GM23338 (cell line): ENCODE data around the gene ELL2.

Source experiments
- EZH2 ChIP-seq: fragments of 200-600 bp; sonication (generic); IDR thresholded peaks from one replicate; pipeline ENCODE4 v1.8.0; 2017; ENCODE audit warnings: antibody characterized with exemption, mild to moderate bottlenecking, low read depth; ENCODE audit not compliant: unreplicated experiment
- EZH2phosphoT487 ChIP-seq: fragments of 200-600 bp; sonication (generic); IDR thresholded peaks from one replicate; pipeline ENCODE4 v1.8.1; 2018; ENCODE audit warnings: antibody characterized with exemption; ENCODE audit not compliant: unreplicated experiment
- JUNB ChIP-seq: IDR thresholded peaks from one replicate; pipeline ENCODE4 v1.6.1; 2016; ENCODE audit warnings: antibody characterized with exemption; ENCODE audit not compliant: unreplicated experiment
- NANOG ChIP-seq: IDR thresholded peaks from 2 replicates; pipeline ENCODE4 v1.6.1; 2016; ENCODE audit warnings: antibody characterized with exemption, borderline replicate concordance
- POLR2AphosphoS5 ChIP-seq: IDR thresholded peaks from 2 replicates; pipeline ENCODE4 v1.6.1; 2016; ENCODE audit warnings: antibody characterized with exemption, low read depth
- TF ChIP-seq, protein P1 (sequence below): IDR thresholded peaks from one replicate; pipeline ENCODE4 v1.6.1; 2018; ENCODE audit warnings: antibody characterized with exemption; ENCODE audit not compliant: unreplicated experiment
- TF ChIP-seq, protein P2 (sequence below), 2 experiments: fragments of 200-600 bp in 1 of 2; sonication (generic) in 1 of 2; conservative IDR thresholded peaks; 2 replicates each; pipeline versions ENCODE4 v1.5.1 to v1.6.1; 2016 to 2017; ENCODE audit warnings: antibody characterized with exemption in 2 of 2, low read depth in 2 of 2, mild to moderate bottlenecking in 2 of 2, moderate library complexity in 1 of 2

- TF ChIP-seq POLR2AphosphoS5 (no peak), EZH2phosphoT487 (no peak), EZH2 (no peak), JUNB (no peak), NANOG (no peak)
- TF ChIP-seq, protein P1, sequence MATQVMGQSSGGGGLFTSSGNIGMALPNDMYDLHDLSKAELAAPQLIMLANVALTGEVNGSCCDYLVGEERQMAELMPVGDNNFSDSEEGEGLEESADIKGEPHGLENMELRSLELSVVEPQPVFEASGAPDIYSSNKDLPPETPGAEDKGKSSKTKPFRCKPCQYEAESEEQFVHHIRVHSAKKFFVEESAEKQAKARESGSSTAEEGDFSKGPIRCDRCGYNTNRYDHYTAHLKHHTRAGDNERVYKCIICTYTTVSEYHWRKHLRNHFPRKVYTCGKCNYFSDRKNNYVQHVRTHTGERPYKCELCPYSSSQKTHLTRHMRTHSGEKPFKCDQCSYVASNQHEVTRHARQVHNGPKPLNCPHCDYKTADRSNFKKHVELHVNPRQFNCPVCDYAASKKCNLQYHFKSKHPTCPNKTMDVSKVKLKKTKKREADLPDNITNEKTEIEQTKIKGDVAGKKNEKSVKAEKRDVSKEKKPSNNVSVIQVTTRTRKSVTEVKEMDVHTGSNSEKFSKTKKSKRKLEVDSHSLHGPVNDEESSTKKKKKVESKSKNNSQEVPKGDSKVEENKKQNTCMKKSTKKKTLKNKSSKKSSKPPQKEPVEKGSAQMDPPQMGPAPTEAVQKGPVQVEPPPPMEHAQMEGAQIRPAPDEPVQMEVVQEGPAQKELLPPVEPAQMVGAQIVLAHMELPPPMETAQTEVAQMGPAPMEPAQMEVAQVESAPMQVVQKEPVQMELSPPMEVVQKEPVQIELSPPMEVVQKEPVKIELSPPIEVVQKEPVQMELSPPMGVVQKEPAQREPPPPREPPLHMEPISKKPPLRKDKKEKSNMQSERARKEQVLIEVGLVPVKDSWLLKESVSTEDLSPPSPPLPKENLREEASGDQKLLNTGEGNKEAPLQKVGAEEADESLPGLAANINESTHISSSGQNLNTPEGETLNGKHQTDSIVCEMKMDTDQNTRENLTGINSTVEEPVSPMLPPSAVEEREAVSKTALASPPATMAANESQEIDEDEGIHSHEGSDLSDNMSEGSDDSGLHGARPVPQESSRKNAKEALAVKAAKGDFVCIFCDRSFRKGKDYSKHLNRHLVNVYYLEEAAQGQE: no peak
- TF ChIP-seq, protein P2, sequence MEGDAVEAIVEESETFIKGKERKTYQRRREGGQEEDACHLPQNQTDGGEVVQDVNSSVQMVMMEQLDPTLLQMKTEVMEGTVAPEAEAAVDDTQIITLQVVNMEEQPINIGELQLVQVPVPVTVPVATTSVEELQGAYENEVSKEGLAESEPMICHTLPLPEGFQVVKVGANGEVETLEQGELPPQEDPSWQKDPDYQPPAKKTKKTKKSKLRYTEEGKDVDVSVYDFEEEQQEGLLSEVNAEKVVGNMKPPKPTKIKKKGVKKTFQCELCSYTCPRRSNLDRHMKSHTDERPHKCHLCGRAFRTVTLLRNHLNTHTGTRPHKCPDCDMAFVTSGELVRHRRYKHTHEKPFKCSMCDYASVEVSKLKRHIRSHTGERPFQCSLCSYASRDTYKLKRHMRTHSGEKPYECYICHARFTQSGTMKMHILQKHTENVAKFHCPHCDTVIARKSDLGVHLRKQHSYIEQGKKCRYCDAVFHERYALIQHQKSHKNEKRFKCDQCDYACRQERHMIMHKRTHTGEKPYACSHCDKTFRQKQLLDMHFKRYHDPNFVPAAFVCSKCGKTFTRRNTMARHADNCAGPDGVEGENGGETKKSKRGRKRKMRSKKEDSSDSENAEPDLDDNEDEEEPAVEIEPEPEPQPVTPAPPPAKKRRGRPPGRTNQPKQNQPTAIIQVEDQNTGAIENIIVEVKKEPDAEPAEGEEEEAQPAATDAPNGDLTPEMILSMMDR (conservative IDR thresholded peaks at IDR 0.05; ENCODE audit: low read depth in 2 of 2): no peak
Measured at GRCh38 chr5:95838556-95838955, 123.1 kb downstream of the ELL2 start.
